ENCODE results near the gene FSIP1. TPM values are rescaled to one million over a fixed set of nuclear protein-coding genes. Genes with fewer than 3 reads are reported as not detected.

The FSIP1 gene
- total and polyA plus RNA-seq, 8 donors = 0.38 to 2.7 (median 0.83) TPM

GRCh38 chr15:39639037-39639436 is 143.6 kb downstream of the FSIP1 start:
- H3K4me3 ChIP-seq = no peak overlapping the region
- TF ChIP-seq CTCF (IDR thresholded peaks at IDR 0.05) = no peak
- H3K4me1 ChIP-seq = no peaks in the 10 kb centered on the region
- DNase-seq (no peak), ATAC-seq (no peak)
- intact Hi-C loops (cut with DNase I) = no loop called here
- H3K27me3 ChIP-seq = no peaks in the 10 kb centered on the region
- H3K36me3 ChIP-seq = no peaks in the 10 kb centered on the region
- H3K27ac ChIP-seq = no peak overlapping the region
- no peaks in the 10 kb centered on the region for H3K9me3 ChIP-seq

- Histone ChIP-seq H3K9me3 (no peaks in the 10 kb centered on the region), H3K27me3 (no peaks in the 10 kb centered on the region), H3K27ac (no peak overlapping the region), H3K36me3 (no peaks in the 10 kb centered on the region), H3K4me1 (no peaks in the 10 kb centered on the region), H3K4me3 (no peak overlapping the region)
- ATAC-seq = no peak
- TF ChIP-seq CTCF (IDR thresholded peaks at IDR 0.05) = no peak
- intact Hi-C loops (cut with DNase I) = no loop called here
- no peak for DNase-seq
These were observed 144.6 kb downstream of the FSIP1 start for GRCh38 chr15:39638041-39638440.

- DNase-seq (no peak), ATAC-seq (no peak)
- no peaks in the 10 kb centered on the region for H3K36me3 ChIP-seq
- TF ChIP-seq CTCF (IDR thresholded peaks at IDR 0.05) = no peak
- no peak overlapping the region for H3K27ac ChIP-seq
- peaks cover 2 to 12% of the 10 kb centered on the region in 2 donors for H3K4me1 ChIP-seq
- H3K9me3 ChIP-seq = no peaks in the 10 kb centered on the region
- H3K4me3 ChIP-seq = no peak overlapping the region
- intact Hi-C loops (cut with DNase I) = no loop called here
- no peaks in the 10 kb centered on the region for H3K27me3 ChIP-seq
These were observed 151.3 kb downstream of the FSIP1 start for GRCh38 chr15:39631357-39631756.

- no peak overlapping the region for H3K27ac ChIP-seq
These were observed 152.7 kb downstream of the FSIP1 start for GRCh38 chr15:39629906-39630305.

GRCh38 chr15:39629371-39629770 is 153.3 kb downstream of the FSIP1 start:
- no peak for TF ChIP-seq CTCF (IDR thresholded peaks at IDR 0.05)
- DNase-seq = no peak
- Histone ChIP-seq H3K4me1 (peaks cover 2 to 25% of the 10 kb centered on the region in 2 donors), H3K27me3 (no peaks in the 10 kb centered on the region), H3K4me3 (no peak overlapping the region), H3K9me3 (no peaks in the 10 kb centered on the region), H3K36me3 (no peaks in the 10 kb centered on the region), H3K27ac (no peak overlapping the region)
- intact Hi-C loops (cut with DNase I) = no loop called here
- ATAC-seq = no peak

More at GRCh38 chr15:39629906-39630305, 152.7 kb downstream of the FSIP1 start:
- Histone ChIP-seq H3K27me3 (no peaks in the 10 kb centered on the region), H3K4me1 (peaks cover 2 to 20% of the 10 kb centered on the region in 2 donors), H3K9me3 (no peaks in the 10 kb centered on the region), H3K4me3 (no peak overlapping the region), H3K36me3 (no peaks in the 10 kb centered on the region)
- intact Hi-C loops (cut with DNase I) = no loop called here
- ATAC-seq (no peak), DNase-seq (no peak)
- no peak for TF ChIP-seq CTCF (IDR thresholded peaks at IDR 0.05)

Measured in left lung (tissue), 10 donors.